Tibial artery (tissue), 4 donors: ENCODE results near the gene PACS2.

Experiments used
- DNase-seq, 2 donors: peaks; one replicate each; pipeline ENCODE4 v3.0.0-alpha.2; 2019
- H3K27ac ChIP-seq, 2 donors: fragments of 200-600 bp; sonication (generic) in 1 of 2; 1 replicate in 1 of 2; 2 replicates in 1 of 2; pipeline ENCODE4 v1.5.1; 2018 to 2019; ENCODE audit warnings: mild to moderate bottlenecking in 1 of 2
- H3K27me3 ChIP-seq, 2 donors: fragments of 200-600 bp; sonication (generic) in 1 of 2; one replicate each; pipeline versions ENCODE4 v1.5.1 to v1.6.0; 2016 to 2019
- H3K36me3 ChIP-seq, 3 donors: fragments of 200-600 bp; sonication (generic) in 2 of 3; one replicate each; pipeline ENCODE4 v1.5.1; 2016 to 2019; ENCODE audit warnings: mild to moderate bottlenecking in 2 of 3
- H3K4me1 ChIP-seq, 4 donors: fragments of 200-600 bp; sonication (generic) in 2 of 4; 1 replicate in 3 of 4; 2 replicates in 1 of 4; pipeline ENCODE4 v1.5.1; 2016 to 2019
- H3K4me3 ChIP-seq, 2 donors: fragments of 200-600 bp; sonication (generic) in 1 of 2; 1 replicate in 1 of 2; 2 replicates in 1 of 2; pipeline ENCODE4 v1.5.1; 2018 to 2019; ENCODE audit warnings: mild to moderate bottlenecking in 2 of 2
- H3K9me3 ChIP-seq, 3 donors: fragments of 200-600 bp; sonication (generic) in 1 of 3; one replicate each; pipeline ENCODE4 v1.5.1; 2016 to 2019
- CTCF ChIP-seq, 2 experiments: fragments of 200-600 bp in 1 of 2; fragments of 450-650 bp in 1 of 2; IDR thresholded peaks; one replicate each; pipeline ENCODE4 v1.5.1; 2017 to 2019; ENCODE audit warnings: antibody characterized with exemption in 2 of 2, mild to moderate bottlenecking in 1 of 2, moderate library complexity in 1 of 2
- intact Hi-C: fragments of 100-400 bp; cut with DNase I; formaldehyde crosslinking; loops from one replicate; pipeline ENCODE4 v1.15.0; 2023; ENCODE audit warnings: low total_unique reads

PACS2 gene

GRCh38 chr14:105445901-105446845 lies 131.6 kb downstream of the PACS2 start:
- TF ChIP-seq CTCF (IDR thresholded peaks at IDR 0.05): no peak
- Histone ChIP-seq H3K4me3 (no peak overlapping the region), H3K4me1 (peaks cover 0 to 16% (median 12%) of the 10 kb centered on the region in 4 donors), H3K9me3 (no peaks in the 10 kb centered on the region), H3K27ac (no peak overlapping the region), H3K36me3 (peaks cover 0 to 55% (median 15%) of the 10 kb centered on the region in 3 donors), H3K27me3 (no peaks in the 10 kb centered on the region)
- DNase-seq: no peak
- intact Hi-C loops: loop anchor here (5.0 kb wide), 2 partner anchors 79 to 81 kb away; partner anchors contain the start of gene TMEM121

GRCh38 chr14:105446971-105447370 lies 132.4 kb downstream of the PACS2 start:
- Histone ChIP-seq H3K27me3 (no peaks in the 10 kb centered on the region), H3K27ac (no peak overlapping the region), H3K4me1 (peaks cover 0 to 16% (median 12%) of the 10 kb centered on the region in 4 donors), H3K36me3 (peaks cover 0 to 56% (median 18%) of the 10 kb centered on the region in 3 donors), H3K9me3 (no peaks in the 10 kb centered on the region), H3K4me3 (no peak overlapping the region)
- intact Hi-C loops: loop anchor here (5.0 kb wide), 2 partner anchors 80 kb away; partner anchors contain the start of gene TMEM121
- TF ChIP-seq CTCF (IDR thresholded peaks at IDR 0.05): no peak
- DNase-seq: no peak
